Endometrial microvascular endothelial cells (primary cell): Measurements from ENCODE around the gene CCNB1IP1. TPM values are rescaled to one million over a fixed set of nuclear protein-coding genes. Genes with fewer than 3 reads are reported as not detected.
"Not testable (repeated sequence)": the region's sequence is repeated elsewhere in the genome, so short reads cannot be mapped to it uniquely, and the experiment has no call there.

ENCODE experiments used
- in situ Hi-C: cut with HindIII; loops from 2 replicates; pipeline ENCODE4 v1.10.0; 2017; ENCODE audit warnings: low sequenced_read_pairs, low pct_unique_long_range_greater_than_20kb; ENCODE audit errors: inconsistent ontology term
- total RNA-seq: library from RNA; depleted of rRNA; stranded (reverse); fragments of >200 nt; gene quantifications from one replicate; pipeline ENCODE4 v1.2.3, GENCODE V29; 2015; ENCODE audit errors: inconsistent ontology term

The CCNB1IP1 gene
- total RNA-seq, 1 donor from 2014 or later: 42.7 TPM

GRCh38 chr14:20341032-20341431 is 8.0 kb upstream of the CCNB1IP1 start:
- in situ Hi-C loops: not testable (repeated sequence)

- in situ Hi-C loops: no loop called here
Measured at GRCh38 chr14:20334017-20334416, 938 bp upstream of the CCNB1IP1 start.

GRCh38 chr14:20333494-20333841 is 389 bp upstream of the CCNB1IP1 start:
- in situ Hi-C loops: no loop called here

GRCh38 chr14:20332431-20332787 is 670 bp downstream of the CCNB1IP1 start:
- in situ Hi-C loops: no loop called here

- in situ Hi-C loops: no loop called here
Measured at GRCh38 chr14:20331053-20331613, 1.9 kb downstream of the CCNB1IP1 start.

- in situ Hi-C loops: no loop called here
Measured at GRCh38 chr14:20329355-20329754, 3.7 kb downstream of the CCNB1IP1 start.

GRCh38 chr14:20328705-20329104 is 4.4 kb downstream of the CCNB1IP1 start:
- in situ Hi-C loops: no loop called here

GRCh38 chr14:20327005-20327869 is 5.8 kb downstream of the CCNB1IP1 start:
- in situ Hi-C loops: no loop called here

- in situ Hi-C loops: no loop called here
Measured at GRCh38 chr14:20317720-20318119, 15.4 kb downstream of the CCNB1IP1 start.

- in situ Hi-C loops: no loop called here
Measured at GRCh38 chr14:20314026-20314425, 19.1 kb downstream of the CCNB1IP1 start.

GRCh38 chr14:20306079-20306423 is 27.0 kb downstream of the CCNB1IP1 start:
- in situ Hi-C loops: no loop called here

- in situ Hi-C loops: no loop called here
Measured at GRCh38 chr14:20305265-20306078, 27.6 kb downstream of the CCNB1IP1 start, which contains the start of gene TTC5. Gene TTC5 (minus strand): TSS chr14:20305951. CDS start chr14:20305937, 14 bp downstream.

- in situ Hi-C loops: no loop called here
Measured at GRCh38 chr14:20302042-20302755, 30.9 kb downstream of the CCNB1IP1 start.

GRCh38 chr14:20295067-20295466 is 38.0 kb downstream of the CCNB1IP1 start:
- in situ Hi-C loops: no loop called here

GRCh38 chr14:20294636-20295035 is 38.4 kb downstream of the CCNB1IP1 start:
- in situ Hi-C loops: no loop called here

GRCh38 chr14:20281998-20282397 is 51.1 kb downstream of the CCNB1IP1 start:
- in situ Hi-C loops: not testable (repeated sequence)

- in situ Hi-C loops: not testable (repeated sequence)
Measured at GRCh38 chr14:20280265-20280664, 52.8 kb downstream of the CCNB1IP1 start.

- in situ Hi-C loops: no loop called here
Measured at GRCh38 chr14:20278414-20278813, 54.7 kb downstream of the CCNB1IP1 start.

GRCh38 chr14:20277409-20277808 is 55.7 kb downstream of the CCNB1IP1 start:
- in situ Hi-C loops: no loop called here
